H1 (cell line): Measurements from ENCODE around the gene TUBA4B. TPM values are rescaled to one million over a fixed set of nuclear protein-coding genes. Genes with fewer than 3 reads are reported as not detected.

ENCODE experiments used
- BRCA1 ChIP-seq: IDR thresholded peaks from 2 replicates; pipeline ENCODE4 v1.6.1; 2012; ENCODE audit warnings: low read depth, low read length, improper control_type of control experiment
- CBX5 ChIP-seq: fragments of 300-800, 300-1000 bp; sonication (generic); IDR thresholded peaks from 2 replicates; pipeline ENCODE4 v1.7.1; 2016; ENCODE audit warnings: antibody characterized with exemption, low read length, low read depth
- CTBP2 ChIP-seq: IDR thresholded peaks from 2 replicates; pipeline ENCODE4 v1.7.0; 2011; ENCODE audit warnings: borderline replicate concordance, mild to moderate bottlenecking, moderate library complexity, mixed read lengths, low read length; ENCODE audit not compliant: insufficient read depth, insufficient read length
- E2F6 ChIP-seq: IDR thresholded peaks from 2 replicates; pipeline ENCODE4 v1.6.1; 2012; ENCODE audit warnings: inconsistent platforms
- FOSL1 ChIP-seq: IDR thresholded peaks from 2 replicates; pipeline ENCODE4 v1.6.1; 2011; ENCODE audit warnings: mild to moderate bottlenecking, low read depth, low read length, moderate library complexity; ENCODE audit not compliant: insufficient read depth
- GABPA ChIP-seq: IDR thresholded peaks from 2 replicates; pipeline ENCODE4 v1.6.1; 2011; ENCODE audit warnings: mild to moderate bottlenecking, low read length, moderate library complexity, borderline replicate concordance; ENCODE audit not compliant: insufficient read depth
- GTF2F1 ChIP-seq: IDR thresholded peaks from 2 replicates; pipeline ENCODE4 v1.6.1; 2012; ENCODE audit warnings: low read depth, low read length, improper control_type of control experiment, borderline replicate concordance
- JUN ChIP-seq: IDR thresholded peaks from 2 replicates; pipeline ENCODE4 v1.6.1; 2011; ENCODE audit warnings: low read depth, mild to moderate bottlenecking, improper control_type of control experiment, low read length
- KDM5A ChIP-seq: fragments of 200-600 bp; IDR thresholded peaks from 2 replicates; pipeline ENCODE4 v1.7.1; 2012; ENCODE audit warnings: mild to moderate bottlenecking, low read length, inconsistent platforms, mixed read lengths
- NANOG ChIP-seq: IDR thresholded peaks from 2 replicates; pipeline ENCODE4 v1.6.1; 2011; ENCODE audit warnings: low read length, low read depth, mild to moderate bottlenecking, inconsistent platforms; ENCODE audit not compliant: insufficient read depth, poor library complexity, severe bottlenecking
- NRF1 ChIP-seq: IDR thresholded peaks from 2 replicates; pipeline ENCODE4 v1.6.1; 2011; ENCODE audit warnings: mild to moderate bottlenecking, low read depth, low read length, improper control_type of control experiment
- POU5F1 ChIP-seq: IDR thresholded peaks from 2 replicates; pipeline ENCODE4 v1.6.1; 2011; ENCODE audit warnings: low read depth, mild to moderate bottlenecking, low read length, moderate library complexity
- RAD21 ChIP-seq, 2 experiments: IDR thresholded peaks in 1 of 2; conservative IDR thresholded peaks in 1 of 2; 2 replicates each; pipeline ENCODE4 v1.6.1; 2011; ENCODE audit warnings: low read depth in 2 of 2, low read length in 2 of 2, improper control_type of control experiment in 1 of 2, inconsistent platforms in 1 of 2, mild to moderate bottlenecking in 1 of 2, moderate library complexity in 1 of 2
- RBBP5 ChIP-seq: IDR thresholded peaks from 2 replicates; pipeline ENCODE4 v1.7.1; 2012; ENCODE audit warnings: low read depth, mild to moderate bottlenecking, inconsistent platforms, low read length, moderate library complexity, borderline replicate concordance
- RNF2 ChIP-seq: fragments of 200-900, 300-1000 bp; sonication (generic); IDR thresholded peaks from 2 replicates; pipeline ENCODE4 v1.7.1; 2016; ENCODE audit warnings: borderline replicate concordance, low read depth, mild to moderate bottlenecking, antibody characterized with exemption, low read length; ENCODE audit not compliant: poor library complexity, severe bottlenecking; ENCODE audit errors: missing control alignments
- SAP30 ChIP-seq: fragments of 300-600 bp; sonication (generic); IDR thresholded peaks from 2 replicates; pipeline ENCODE4 v1.7.1; 2012; ENCODE audit warnings: low read length, moderate library complexity, mild to moderate bottlenecking, inconsistent platforms; ENCODE audit not compliant: insufficient read depth, insufficient replicate concordance
- SP2 ChIP-seq: IDR thresholded peaks from 2 replicates; pipeline ENCODE4 v1.6.1; 2012; ENCODE audit warnings: mild to moderate bottlenecking, low read length, inconsistent platforms
- SUZ12 ChIP-seq: fragments of 200-600 bp; sonication (generic); IDR thresholded peaks from 2 replicates; pipeline ENCODE4 v1.6.1; 2012; ENCODE audit warnings: mild to moderate bottlenecking, inconsistent platforms, low read length, moderate library complexity, mixed read lengths
- TAF1 ChIP-seq: IDR thresholded peaks from 2 replicates; pipeline ENCODE4 v1.6.1; 2011; ENCODE audit warnings: mild to moderate bottlenecking, low read depth, low read length
- TAF7 ChIP-seq: optimal IDR thresholded peaks from 2 replicates; pipeline ENCODE3; 2011; ENCODE audit warnings: low read depth, mild to moderate bottlenecking, inconsistent platforms, low read length, moderate library complexity, borderline replicate concordance
- YY1 ChIP-seq: IDR thresholded peaks from 2 replicates; pipeline ENCODE4 v1.6.1; 2011; ENCODE audit warnings: low read depth, mild to moderate bottlenecking, low read length
- polyA plus RNA-seq, 7 experiments: library from polyadenylated mRNA; depleted of rRNA in 3 of 7; stranded (reverse) in 5 of 7; unstranded in 2 of 7; fragments of >200 nt in 5 of 7; fragments of 200-250 nt in 2 of 7; gene quantifications; 1 replicate in 5 of 7; 2 replicates in 1 of 7; 4 replicates in 1 of 7; pipeline versions ENCODE4 v1.2.1 to v1.2.3, GENCODE V29; 2011 to 2013; ENCODE audit warnings: missing spikeins in 2 of 7, mixed read lengths in 2 of 7
- total RNA-seq: library from RNA; stranded (reverse); fragmentation: NEBNext Ultra II Directional; extraction: Animal tissue kit (Norgen Biotek cat#: 25700); gene quantifications from 2 replicates; pipeline ENCODE4 v1.2.1, GENCODE V29; 2021

TUBA4B gene
- total and polyA plus RNA-seq, 2 of the 8 experiments (the other 6 are each of a cell fraction or from before 2014, with no cell fraction given): 0.08 to 0.24 TPM

GRCh38 chr2:219218732-219219701 is 34.0 kb upstream of the TUBA4B start, which contains the start of gene ABCB6 (continued):
- TF ChIP-seq GABPA: no peak
- no peak for TF ChIP-seq SAP30
- no peak for TF ChIP-seq YY1
- no peak for TF ChIP-seq RNF2
- peak; percentile 99 for TF ChIP-seq E2F6
- peak; percentile 2 for TF ChIP-seq NANOG
- no peak for TF ChIP-seq CTBP2
- TF ChIP-seq SUZ12: no peak; the same call in 1 of the 2 replicates
- 0 out of 2 replicates have a peak, but pooled peaks have one; percentile 66 for TF ChIP-seq GTF2F1
- TF ChIP-seq CBX5: no peak
- TF ChIP-seq TAF7: peak; percentile 49
- TF ChIP-seq KDM5A: no peak
- TF ChIP-seq SP2: no peak
- TF ChIP-seq NRF1: no peak
- TF ChIP-seq FOSL1: no peak
- TF ChIP-seq BRCA1: no peak
- peak in 1 of 2 experiments; percentile 11; a peak in 1 of 4 replicates for TF ChIP-seq RAD21 (IDR thresholded peaks at IDR 0.05 in 1 of 2, conservative IDR thresholded peaks at IDR 0.05 in 1 of 2; ENCODE audit: low read depth in 2 of 2, low read length in 2 of 2)
- peak; percentile 69; the same call in 1 of the 2 replicates for TF ChIP-seq TAF1
- TF ChIP-seq POU5F1: no peak
- no peak for TF ChIP-seq JUN
- TF ChIP-seq RBBP5: 0 out of 2 replicates have a peak, but pooled peaks have one; percentile 43
